Endothelial cell of umbilical vein (primary cell): ENCODE measurements around the gene DEPDC4. TPM values are rescaled to one million over a fixed set of nuclear protein-coding genes. Genes with fewer than 3 reads are reported as not detected.
"Not testable (repeated sequence)": the region's sequence is repeated elsewhere in the genome, so short reads cannot be mapped to it uniquely, and the experiment has no call there.

ENCODE experiments used
- BruUV-seq: library from RNA; stranded (reverse); fragments of 400-500 nt; replicated peaks from 2 replicates; lab custom pipeline; 2021; lab: Mats Ljungman, UMichigan
- CTCF ChIA-PET: fragments of 300-600, 350-600 bp; sonication (Branson Sonifier 250); formaldehyde crosslinking; loops from one replicate; lab custom pipeline; 2021; ENCODE audit warnings: antibody characterized with exemption, inconsistent platforms; lab: Charles Lee
- POLR2A ChIA-PET: fragments of 300-600, 350-600 bp; sonication (Branson Sonifier 250); formaldehyde crosslinking; loops from one replicate; lab custom pipeline; 2021; ENCODE audit warnings: antibody characterized with exemption, inconsistent platforms; lab: Charles Lee
- DNase-seq: peaks from one replicate; pipeline ENCODE4 v3.0.0-alpha.2; 2011; ENCODE audit warnings: low read depth, low spot score
- FAIRE-seq: peaks from 2 replicates; lab custom pipeline; 2011; peaks lifted over from hg19 to GRCh38; lab: Jason Lieb, UNC
- H2AFZ ChIP-seq: 2 replicates; pipeline ENCODE4 v1.6.0; 2012; ENCODE audit warnings: low read depth, low read length, control low read depth, inconsistent platforms
- H3K27ac ChIP-seq: 2 replicates; pipeline ENCODE4 v1.5.1; 2011; ENCODE audit warnings: low read depth, mild to moderate bottlenecking, control low read depth, low read length, moderate library complexity; ENCODE audit not compliant: insufficient read depth
- H3K27me3 ChIP-seq, 2 experiments: 2 replicates each; pipeline versions ENCODE4 v1.6.0 to v1.6.1; 2011; ENCODE audit warnings: low read length in 2 of 2, mixed read lengths in 1 of 2; ENCODE audit not compliant: control insufficient read depth in 2 of 2, insufficient read depth in 2 of 2
- H3K36me3 ChIP-seq, 2 experiments: 2 replicates in 1 of 2; 3 replicates in 1 of 2; pipeline ENCODE4 v1.5.1; 2011; ENCODE audit warnings: low read length in 2 of 2, mild to moderate bottlenecking in 1 of 2, moderate library complexity in 1 of 2; ENCODE audit not compliant: control insufficient read depth in 2 of 2, insufficient read depth in 2 of 2; ENCODE audit errors: extremely low read depth in 1 of 2
- H3K4me1 ChIP-seq: 3 replicates; pipeline ENCODE4 v1.5.1; 2011; ENCODE audit warnings: mild to moderate bottlenecking, low read length; ENCODE audit not compliant: control insufficient read depth, insufficient read depth; ENCODE audit errors: extremely low read depth
- H3K4me2 ChIP-seq: 2 replicates; pipeline ENCODE4 v1.6.1; 2011; ENCODE audit warnings: low read length, control low read depth, mixed read lengths; ENCODE audit not compliant: insufficient read depth
- H3K4me3 ChIP-seq, 3 experiments: fragments of 200-600 bp in 1 of 3; sonication (generic), shearing (Covaris generic) in 1 of 3; replicated peaks in 1 of 3; 2 replicates each; pipeline ENCODE4 v1.5.1; 2011 to 2016; ENCODE audit warnings: control low read depth in 3 of 3, low read length in 3 of 3, mild to moderate bottlenecking in 2 of 3, inconsistent platforms in 1 of 3, low read depth in 1 of 3, moderate library complexity in 1 of 3; ENCODE audit not compliant: insufficient read depth in 1 of 3
- H3K79me2 ChIP-seq: 2 replicates; pipeline ENCODE4 v1.6.0; 2012; ENCODE audit warnings: low read length, inconsistent platforms; ENCODE audit not compliant: control insufficient read depth, insufficient read depth
- H3K9ac ChIP-seq: replicated peaks from 2 replicates; pipeline ENCODE3; 2011; ENCODE audit warnings: low read length, control low read depth; ENCODE audit not compliant: insufficient read depth; ENCODE audit errors: extremely low read depth
- H3K9me1 ChIP-seq: replicated peaks from 3 replicates; pipeline ENCODE4 v1.6.0; 2011; ENCODE audit warnings: mild to moderate bottlenecking, low read length; ENCODE audit not compliant: control insufficient read depth, insufficient read depth; ENCODE audit errors: extremely low read depth
- H3K9me3 ChIP-seq: replicated peaks from 2 replicates; pipeline ENCODE4 v1.5.1; 2012; ENCODE audit warnings: low read length, inconsistent platforms; ENCODE audit not compliant: control insufficient read depth, insufficient read depth
- H4K20me1 ChIP-seq: replicated peaks from 2 replicates; pipeline ENCODE3; 2011; ENCODE audit warnings: mild to moderate bottlenecking, low read length; ENCODE audit not compliant: control insufficient read depth, insufficient read depth; ENCODE audit errors: extremely low read depth
- FOS ChIP-seq: IDR thresholded peaks from 2 replicates; pipeline ENCODE4 v1.6.1; 2011; ENCODE audit warnings: mild to moderate bottlenecking, low read length, moderate library complexity, borderline replicate concordance; ENCODE audit not compliant: insufficient read depth
- GATA2 ChIP-seq: IDR thresholded peaks from 2 replicates; pipeline ENCODE4 v1.7.0; 2011; ENCODE audit warnings: low read depth, mild to moderate bottlenecking, moderate library complexity, mixed read lengths, low read length; ENCODE audit not compliant: insufficient read length, insufficient read depth
- JUN ChIP-seq: IDR thresholded peaks from 2 replicates; pipeline ENCODE4 v1.6.1; 2011; ENCODE audit warnings: borderline replicate concordance, low read depth; ENCODE audit not compliant: insufficient read length, insufficient read depth
- MYC ChIP-seq: IDR thresholded peaks from one replicate; pipeline ENCODE4 v1.6.1; 2011; ENCODE audit warnings: mild to moderate bottlenecking, low read depth, low read length
- POLR2A ChIP-seq: IDR thresholded peaks from 2 replicates; pipeline ENCODE4 v1.6.1; 2012; ENCODE audit warnings: low read depth, mild to moderate bottlenecking, control low read depth, low read length
- dilution Hi-C: fragments of 300-500 bp; cut with MboI; formaldehyde crosslinking; loops from one replicate; pipeline ENCODE4 v1.15.0; 2019; ENCODE audit warnings: low sequenced_read_pairs; ENCODE audit not compliant: extremely low pct_ligation_motif_present
- intact Hi-C: fragments of 100-400 bp; cut with micrococcal nuclease; formaldehyde crosslinking; loops from one replicate; pipeline ENCODE4 v1.10.0; 2022
- polyA plus RNA-seq, 4 experiments: library from polyadenylated mRNA; depleted of rRNA in 3 of 4; stranded (reverse) in 3 of 4; unstranded in 1 of 4; fragments of >200 nt; gene quantifications; 2 replicates each; pipeline versions ENCODE4 v1.2.1 to v1.2.3, GENCODE V29; 2011 to 2012; ENCODE audit warnings: missing spikeins in 1 of 4
- total RNA-seq: library from RNA; stranded (reverse); gene quantifications from 2 replicates; pipeline ENCODE4 v1.2.3, GENCODE V29; 2021

Gene DEPDC4
- total and polyA plus RNA-seq, 2 donors (not counting 3 experiments of a cell fraction or from before 2014, with no cell fraction given), result 0.15 to 0.66 TPM

DNA sequence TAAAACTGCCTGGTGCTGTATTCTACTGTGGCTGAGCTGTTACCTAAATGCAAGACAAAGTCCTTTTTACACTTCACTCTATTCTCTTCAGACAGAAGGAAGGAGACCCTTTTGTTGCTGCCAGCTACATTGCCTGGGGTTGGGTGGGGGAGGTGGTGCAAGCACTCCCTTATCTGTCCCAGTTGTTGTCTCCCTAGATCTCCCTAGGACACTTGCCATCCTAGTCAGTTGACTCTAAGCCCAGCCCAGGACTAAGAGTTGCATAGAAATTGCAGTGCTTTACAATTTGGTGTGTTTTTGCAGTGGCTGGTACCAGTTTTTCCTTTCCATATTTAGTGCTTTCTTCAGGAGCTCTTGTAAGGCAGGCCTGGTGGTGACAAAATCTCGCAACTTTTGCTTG lies 35.2 kb upstream of the DEPDC4 start:
- Histone ChIP-seq H3K4me2 (no peak overlapping the region), H3K9me3 (no peaks in the 10 kb centered on the region), H2AFZ (no peak overlapping the region), H3K4me3 (no peak overlapping the region), H3K27ac (no peak overlapping the region), H3K4me1 (no peaks in the 10 kb centered on the region), H3K9me1 (no peaks in the 10 kb centered on the region), H3K79me2 (no peaks in the 10 kb centered on the region), H3K27me3 (no peaks in the 10 kb centered on the region), H3K36me3 (peaks cover 0 to 6% of the 10 kb centered on the region in 2 experiments), H3K9ac (no peak overlapping the region), H4K20me1 (no peaks in the 10 kb centered on the region)
- dilution Hi-C loops (no loop called here), intact Hi-C loops (no loop called here)
- BruUV-seq, result no TSS peak
- POLR2A ChIA-PET, result no interaction called here
- no peak for TF ChIP-seq MYC
- TF ChIP-seq GATA2, result no peak
- TF ChIP-seq JUN, result no peak
- no peak for TF ChIP-seq POLR2A
- DNase-seq (no peak), FAIRE-seq (no peak)
- CTCF ChIA-PET, result no interaction called here

DNA sequence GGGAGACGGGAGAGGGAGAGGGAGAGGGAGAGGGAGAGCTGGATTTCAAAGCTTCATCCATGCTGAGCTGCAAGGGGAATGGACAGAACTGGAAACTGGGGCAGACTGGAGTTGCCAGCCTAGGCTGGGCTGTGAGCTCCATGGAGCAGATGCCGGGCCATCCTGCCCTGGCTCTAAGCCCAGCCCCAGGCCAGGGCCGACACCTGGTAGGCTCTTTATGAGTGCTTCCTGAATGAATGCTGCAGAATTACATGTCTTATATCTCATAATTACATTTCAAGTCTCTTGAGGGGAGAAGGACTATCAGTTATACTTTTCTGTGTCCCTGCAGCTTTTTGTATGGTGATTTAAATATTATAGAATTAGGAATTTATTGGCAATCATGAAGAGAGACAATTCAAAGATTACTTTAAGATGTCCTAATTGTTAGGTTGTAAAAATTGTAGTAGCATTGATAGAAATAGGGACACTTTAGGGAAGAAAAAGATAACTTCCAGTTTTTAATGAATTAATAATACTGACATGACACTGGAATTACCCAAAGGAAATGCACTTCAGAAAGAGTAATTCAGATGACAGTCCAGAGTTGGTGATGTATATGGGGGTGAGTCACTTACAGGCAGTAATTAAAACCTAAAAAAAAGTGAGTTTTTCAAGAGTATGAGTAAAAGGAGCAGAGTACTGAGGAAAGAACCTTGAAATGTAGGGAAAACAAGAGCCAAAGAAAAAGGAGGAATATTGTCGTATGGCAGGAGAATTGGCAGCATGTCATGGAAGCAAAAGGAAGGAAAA lies 29.1 kb upstream of the DEPDC4 start:
- no peak overlapping the region for H3K4me3 ChIP-seq
- dilution Hi-C loops, result no loop called here
- ChIA-PET CTCF (interaction anchor here (1.2 to 1.5 kb wide), 2 partner anchors 20 to 109 kb away, joined by 3 to 4 read pairs; no protein-coding TSS in a partner anchor), POLR2A (interaction anchor here (0.5 kb wide), 1 partner anchor 15 kb away, joined by 4 read pairs; no protein-coding TSS in a partner anchor)
- BruUV-seq, result no TSS peak
- peak; percentile 29 for DNase-seq
- H3K9me1 ChIP-seq, result no peaks in the 10 kb centered on the region
- FAIRE-seq, result no peak
- no peak overlapping the region for H3K9ac ChIP-seq
- H2AFZ ChIP-seq, result no peak overlapping the region
- no peaks in the 10 kb centered on the region for H3K4me1 ChIP-seq
- no peak overlapping the region for H3K27ac ChIP-seq
- intact Hi-C loops, result no loop called here
- TF ChIP-seq GATA2 (no peak), FOS (peak; percentile 53)
- no peaks in the 10 kb centered on the region for H3K9me3 ChIP-seq
- H3K36me3 ChIP-seq, result peaks cover 0 to 3% of the 10 kb centered on the region in 2 experiments
- no peaks in the 10 kb centered on the region for H4K20me1 ChIP-seq
- no peak overlapping the region for H3K4me2 ChIP-seq
- H3K27me3 ChIP-seq, result no peaks in the 10 kb centered on the region
- no peaks in the 10 kb centered on the region for H3K79me2 ChIP-seq

DNA sequence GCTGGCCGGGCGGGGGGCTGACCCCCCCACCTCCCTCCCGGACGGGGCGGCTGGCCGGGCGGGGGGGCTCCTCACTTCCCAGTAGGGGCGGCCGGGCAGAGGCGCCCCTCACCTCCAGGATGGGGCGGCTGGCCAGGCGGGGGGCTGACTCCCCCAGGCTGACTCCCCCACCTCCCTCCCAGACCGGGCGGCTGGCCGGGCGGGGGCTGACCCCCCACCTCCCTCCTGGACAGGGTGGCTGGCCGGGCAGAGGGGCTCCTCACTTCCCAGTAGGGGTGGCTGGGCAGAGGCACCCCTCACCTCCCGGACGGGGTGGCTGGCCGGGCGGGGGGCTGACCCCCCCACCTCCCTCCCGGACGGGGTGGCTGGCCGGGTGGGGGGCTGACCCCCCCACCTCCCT lies 27.5 kb upstream of the DEPDC4 start:
- DNase-seq, dilution Hi-C loops, H3K36me3 ChIP-seq, FAIRE-seq, H3K79me2 ChIP-seq, CTCF ChIA-PET, H2AFZ ChIP-seq, H3K4me1 ChIP-seq, H3K27ac ChIP-seq, POLR2A ChIA-PET, H3K4me2 ChIP-seq, H3K9me3 ChIP-seq, intact Hi-C loops, H3K9me1 ChIP-seq, BruUV-seq, H3K4me3 ChIP-seq, H3K27me3 ChIP-seq, H4K20me1 ChIP-seq, H3K9ac ChIP-seq: not testable (repeated sequence)
